Measurements from ENCODE around the gene AQP12B.

AQP12B gene

DNA sequence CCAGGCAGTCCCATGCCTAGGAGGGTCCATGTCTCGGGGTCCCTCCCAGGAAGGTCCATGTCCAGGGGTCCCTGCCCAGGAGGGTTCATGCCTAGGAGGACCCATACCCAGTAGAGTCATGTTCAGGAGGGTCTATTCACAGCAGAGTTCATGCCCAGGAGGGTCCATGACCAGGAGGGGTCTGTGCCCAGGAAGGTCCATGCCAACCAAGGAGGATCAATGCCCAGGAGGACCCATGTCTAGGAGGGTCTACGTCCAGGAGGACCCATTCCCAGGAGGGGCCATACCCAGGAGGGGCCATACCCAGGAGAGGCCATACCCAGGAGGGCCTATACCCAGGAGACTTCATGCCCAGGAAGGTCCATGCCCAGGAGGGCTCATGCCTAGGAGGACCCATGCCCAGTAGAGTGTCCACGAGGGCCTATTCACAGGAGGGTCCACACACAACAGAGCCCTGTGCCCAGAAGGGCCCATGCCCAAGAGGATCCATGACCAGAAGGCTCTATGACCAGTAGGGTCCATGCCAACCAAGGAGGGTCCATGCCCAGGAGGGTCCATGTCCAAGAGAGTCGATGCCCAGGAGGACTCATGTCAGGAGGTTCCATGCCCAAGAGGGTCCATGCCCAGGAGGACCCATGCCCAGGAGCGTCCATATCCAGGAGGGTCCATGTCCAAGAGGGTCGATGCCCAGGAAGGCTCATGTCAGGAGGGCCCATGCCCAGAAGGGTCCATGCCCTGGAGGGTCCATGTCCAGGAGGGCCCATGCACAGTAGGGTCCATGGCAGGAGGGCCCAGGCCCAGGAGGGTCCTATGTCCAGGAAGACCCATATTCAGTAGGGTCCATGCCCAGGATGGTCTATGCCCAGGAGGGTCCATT lies 47.3 kb downstream of the AQP12B start:
- no peak overlapping the region for H2AK5ac ChIP-seq (ENCODE audit: low read length, severe bottlenecking)
- no peak overlapping the region for H2BK5ac ChIP-seq (ENCODE audit: low read depth, low read length, poor library complexity, severe bottlenecking)
- peaks cover 0 to 7% of the 10 kb centered on the region in 2 experiments for H3K36me3 ChIP-seq (ENCODE audit: control insufficient read depth in 1 of 2, insufficient read depth in 2 of 2, low read depth in 1 of 2, low read length in 2 of 2)
- H2AFZ ChIP-seq (ENCODE audit: low read depth, low read length), result no peak overlapping the region
- H3K4me1 ChIP-seq (ENCODE audit: control insufficient read depth, insufficient read depth, low read depth, low read length), result no peaks in the 10 kb centered on the region
- no peak overlapping the region for H3K4ac ChIP-seq (ENCODE audit: low read depth in 1 of 2, low read length in 2 of 2)
- H4K8ac ChIP-seq (ENCODE audit: low read length), result no peak overlapping the region
- no peak overlapping the region for H3K18ac ChIP-seq (ENCODE audit: low read depth in 1 of 2, low read length in 2 of 2)
- H2BK12ac ChIP-seq (ENCODE audit: low read length in 2 of 2), result no peak overlapping the region
- DNase-seq, result no peak
- 65% methylated on average over 6 of the region's 6 CpGs for WGBS
- H3K27me3 ChIP-seq (ENCODE audit: control insufficient read depth in 1 of 2, insufficient read depth in 1 of 2, low read length in 2 of 2), result peaks cover 0 to 32% of the 10 kb centered on the region in 2 experiments
- H2BK15ac ChIP-seq (ENCODE audit: low read depth, poor library complexity, severe bottlenecking), result no peak overlapping the region
- H3K4me2 ChIP-seq (ENCODE audit: low read length, poor library complexity, severe bottlenecking), result no peak overlapping the region
- H3K9ac ChIP-seq (ENCODE audit: low read length), result no peak overlapping the region
- no peak overlapping the region for H3K14ac ChIP-seq (ENCODE audit: low read length in 2 of 2)
- peaks cover 17% of the 10 kb centered on the region for H3K9me3 ChIP-seq (ENCODE audit: control insufficient read depth, low read length)
- H3K4me3 ChIP-seq (ENCODE audit: insufficient read depth in 1 of 2, low read depth in 1 of 2, low read length in 2 of 2), result no peak overlapping the region
- no peaks in the 10 kb centered on the region for H3K79me1 ChIP-seq (replicated peaks; ENCODE audit: low read length, poor library complexity, severe bottlenecking)
- no peak overlapping the region for H3K27ac ChIP-seq (ENCODE audit: low read length, poor library complexity, severe bottlenecking)
- no peak overlapping the region for H3K23ac ChIP-seq (ENCODE audit: low read length in 2 of 2)
- H4K91ac ChIP-seq (ENCODE audit: low read length), result no peak overlapping the region
- no peak overlapping the region for H2BK120ac ChIP-seq (ENCODE audit: low read depth, low read length)

DNA sequence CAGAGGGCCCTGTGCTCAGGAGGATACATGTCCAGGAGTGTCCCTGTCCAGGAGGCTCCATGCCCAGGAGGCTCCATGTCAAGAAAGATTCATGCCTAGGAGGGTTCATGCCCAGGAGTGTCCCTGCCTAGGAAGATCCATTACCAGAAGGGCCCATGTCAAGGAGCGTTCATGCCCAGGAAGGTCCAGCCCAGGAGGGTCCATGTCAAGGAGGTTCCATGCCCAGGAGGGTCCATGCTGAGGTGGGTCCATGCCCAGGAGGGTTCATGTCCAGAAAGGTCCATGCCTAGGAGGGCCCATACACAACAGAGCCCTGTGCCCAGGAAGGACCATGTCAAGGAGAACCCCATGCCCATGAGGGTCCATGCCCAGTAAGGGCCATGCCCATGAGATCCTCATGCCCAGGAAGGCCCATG lies 50.4 kb downstream of the AQP12B start:
- Histone ChIP-seq H3K4me2 (ENCODE audit: low read length, poor library complexity, severe bottlenecking) (no peak overlapping the region), H3K14ac (ENCODE audit: low read length in 2 of 2) (no peak overlapping the region), H3K9me3 (ENCODE audit: control insufficient read depth, low read length) (peaks cover 17% of the 10 kb centered on the region), H2AFZ (ENCODE audit: low read depth, low read length) (no peak overlapping the region), H3K18ac (ENCODE audit: low read depth in 1 of 2, low read length in 2 of 2) (no peak overlapping the region), H2BK120ac (ENCODE audit: low read depth, low read length) (no peak overlapping the region), H2AK5ac (ENCODE audit: low read length, severe bottlenecking) (no peak overlapping the region), H3K4ac (ENCODE audit: low read depth in 1 of 2, low read length in 2 of 2) (no peak overlapping the region), H2BK15ac (ENCODE audit: low read depth, poor library complexity, severe bottlenecking) (no peak overlapping the region), H2BK12ac (ENCODE audit: low read length in 2 of 2) (no peak overlapping the region), H3K27ac (ENCODE audit: low read length, poor library complexity, severe bottlenecking) (no peak overlapping the region), H4K8ac (ENCODE audit: low read length) (no peak overlapping the region), H3K4me1 (ENCODE audit: control insufficient read depth, insufficient read depth, low read depth, low read length) (peaks cover 2% of the 10 kb centered on the region), H3K36me3 (ENCODE audit: control insufficient read depth in 1 of 2, insufficient read depth in 2 of 2, low read depth in 1 of 2, low read length in 2 of 2) (peaks cover 0 to 12% of the 10 kb centered on the region in 2 experiments), H3K4me3 (ENCODE audit: insufficient read depth in 1 of 2, low read depth in 1 of 2, low read length in 2 of 2) (no peak overlapping the region), H4K91ac (ENCODE audit: low read length) (no peak overlapping the region), H2BK5ac (ENCODE audit: low read depth, low read length, poor library complexity, severe bottlenecking) (no peak overlapping the region), H3K27me3 (ENCODE audit: control insufficient read depth in 1 of 2, insufficient read depth in 1 of 2, low read length in 2 of 2) (peaks cover 0 to 36% of the 10 kb centered on the region in 2 experiments), H3K79me1 (replicated peaks; ENCODE audit: low read length, poor library complexity, severe bottlenecking) (no peaks in the 10 kb centered on the region), H3K9ac (ENCODE audit: low read length) (no peak overlapping the region), H3K23ac (ENCODE audit: low read length in 2 of 2) (no peak overlapping the region)
- 89% methylated on average over 1 of the region's 1 CpG for WGBS
- DNase-seq, result no peak

DNA sequence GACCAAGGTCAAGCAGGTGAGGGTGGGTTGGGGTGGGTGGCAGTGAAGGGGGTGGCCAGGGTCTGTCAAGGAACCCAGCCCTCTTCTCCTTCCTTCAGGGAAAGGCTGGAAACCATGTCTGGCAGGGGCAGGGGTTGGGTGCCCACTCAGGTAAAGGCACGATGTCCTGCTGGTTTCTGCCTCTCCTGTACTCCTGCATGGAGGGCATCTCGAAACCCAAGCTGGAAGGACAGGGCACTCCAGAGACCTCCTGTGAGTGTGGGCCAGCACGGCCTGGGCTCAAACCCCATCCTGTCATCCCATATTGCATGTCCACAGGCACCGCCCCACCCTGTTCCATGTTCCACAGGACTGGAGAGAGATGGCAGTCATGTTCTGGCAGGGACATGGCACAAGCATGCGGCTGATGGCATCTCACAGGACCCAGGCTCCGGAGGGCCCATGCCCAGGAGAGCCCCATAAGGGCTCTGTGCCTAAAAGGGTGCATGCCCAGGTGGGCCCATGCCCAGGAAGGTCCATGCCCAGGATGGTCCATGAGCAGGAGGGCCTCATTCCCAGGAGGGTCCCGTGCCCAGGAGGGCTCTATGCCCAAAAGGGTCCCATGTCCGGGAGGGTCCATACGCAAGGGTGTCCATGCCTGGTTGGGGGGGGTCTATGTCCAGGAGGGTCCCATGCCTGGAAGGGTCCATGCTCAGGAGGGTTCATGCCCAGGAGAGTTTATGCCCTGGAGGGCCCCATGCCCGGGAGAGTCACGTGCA lies 51.0 kb downstream of the AQP12B start:
- Histone ChIP-seq H2BK120ac (ENCODE audit: low read depth, low read length) (no peak overlapping the region), H3K36me3 (ENCODE audit: control insufficient read depth in 1 of 2, insufficient read depth in 2 of 2, low read depth in 1 of 2, low read length in 2 of 2) (peaks cover 0 to 12% of the 10 kb centered on the region in 2 experiments), H3K14ac (ENCODE audit: low read length in 2 of 2) (no peak overlapping the region), H3K18ac (ENCODE audit: low read depth in 1 of 2, low read length in 2 of 2) (no peak overlapping the region), H3K27ac (ENCODE audit: low read length, poor library complexity, severe bottlenecking) (no peak overlapping the region), H3K9me3 (ENCODE audit: control insufficient read depth, low read length) (peaks cover 17% of the 10 kb centered on the region), H3K4me1 (ENCODE audit: control insufficient read depth, insufficient read depth, low read depth, low read length) (peaks cover 2% of the 10 kb centered on the region), H4K8ac (ENCODE audit: low read length) (no peak overlapping the region), H3K9ac (ENCODE audit: low read length) (no peak overlapping the region), H2AK5ac (ENCODE audit: low read length, severe bottlenecking) (no peak overlapping the region), H2BK5ac (ENCODE audit: low read depth, low read length, poor library complexity, severe bottlenecking) (no peak overlapping the region), H2BK15ac (ENCODE audit: low read depth, poor library complexity, severe bottlenecking) (no peak overlapping the region), H3K4ac (ENCODE audit: low read depth in 1 of 2, low read length in 2 of 2) (no peak overlapping the region), H4K91ac (ENCODE audit: low read length) (no peak overlapping the region), H3K23ac (ENCODE audit: low read length in 2 of 2) (no peak overlapping the region), H3K79me1 (replicated peaks; ENCODE audit: low read length, poor library complexity, severe bottlenecking) (no peaks in the 10 kb centered on the region), H2AFZ (ENCODE audit: low read depth, low read length) (no peak overlapping the region), H3K27me3 (ENCODE audit: control insufficient read depth in 1 of 2, insufficient read depth in 1 of 2, low read length in 2 of 2) (peaks cover 0 to 33% of the 10 kb centered on the region in 2 experiments), H2BK12ac (ENCODE audit: low read length in 2 of 2) (no peak overlapping the region), H3K4me2 (ENCODE audit: low read length, poor library complexity, severe bottlenecking) (no peak overlapping the region), H3K4me3 (ENCODE audit: insufficient read depth in 1 of 2, low read depth in 1 of 2, low read length in 2 of 2) (no peak overlapping the region)
- DNase-seq, result no peak
- 84% methylated on average over 11 of the region's 11 CpGs for WGBS

Data from mesenchymal stem cell (in vitro differentiated cells and primary cell).